GM18870 (cell line): ENCODE results near the gene HSPA1A.

ENCODE experiments used
- ATAC-seq: cut with Tn5 transposase; IDR thresholded peaks from one replicate; pipeline ENCODE4 v1.9.1; 2021; ENCODE audit warnings: moderate library complexity; ENCODE audit not compliant: unreplicated experiment

HSPA1A gene

GRCh38 chr6:31815025-31815838, at the start of gene HSPA1A, which contains the start of gene HSPA1L:
Gene HSPA1A, plus strand, starts transcription at chr6:31815543. Its CDS starts 214 bp downstream, at chr6:31815757.
Gene HSPA1L, minus strand, starts transcription at chr6:31815283. Its CDS starts 3,311 bp downstream, at chr6:31811972.
- ATAC-seq: no peak

GRCh38 chr6:31765559-31765909, 49.8 kb upstream of the HSPA1A start:
- no peak for ATAC-seq

GRCh38 chr6:31765910-31766794, 49.2 kb upstream of the HSPA1A start:
- ATAC-seq: no peak

DNA sequence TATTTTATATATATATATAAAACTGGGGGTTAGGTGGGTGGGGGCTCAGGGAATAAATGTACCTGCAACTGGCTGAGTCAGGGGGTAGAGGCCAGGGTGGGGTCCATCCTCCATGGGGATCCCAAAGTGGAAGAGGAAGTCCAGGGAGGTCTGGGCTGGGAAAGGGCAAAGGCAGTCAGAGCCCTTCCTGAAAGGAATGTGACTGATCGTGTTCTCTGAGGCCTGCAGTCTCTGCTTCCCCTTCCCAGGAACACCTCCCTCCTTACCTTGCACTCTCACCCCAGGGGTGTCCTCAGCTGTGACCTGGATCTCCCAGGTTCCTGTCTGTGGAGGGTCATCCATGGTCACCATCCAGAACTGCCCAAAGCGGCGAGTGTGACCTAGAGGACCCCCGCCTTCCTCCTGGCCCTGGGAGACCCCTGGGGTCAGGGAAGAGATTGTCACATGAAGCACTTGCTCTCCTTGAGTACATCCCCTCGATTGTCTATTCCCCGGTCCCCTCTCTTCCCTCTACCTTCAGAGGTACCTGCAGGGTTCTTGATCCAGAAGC, 48.2 kb upstream of the HSPA1A start:
- no peak for ATAC-seq

- ATAC-seq: no peak
Observed at GRCh38 chr6:31768363-31769257, 46.7 kb upstream of the HSPA1A start.

- no peak for ATAC-seq
Observed at GRCh38 chr6:31769684-31770371, 45.5 kb upstream of the HSPA1A start.

DNA sequence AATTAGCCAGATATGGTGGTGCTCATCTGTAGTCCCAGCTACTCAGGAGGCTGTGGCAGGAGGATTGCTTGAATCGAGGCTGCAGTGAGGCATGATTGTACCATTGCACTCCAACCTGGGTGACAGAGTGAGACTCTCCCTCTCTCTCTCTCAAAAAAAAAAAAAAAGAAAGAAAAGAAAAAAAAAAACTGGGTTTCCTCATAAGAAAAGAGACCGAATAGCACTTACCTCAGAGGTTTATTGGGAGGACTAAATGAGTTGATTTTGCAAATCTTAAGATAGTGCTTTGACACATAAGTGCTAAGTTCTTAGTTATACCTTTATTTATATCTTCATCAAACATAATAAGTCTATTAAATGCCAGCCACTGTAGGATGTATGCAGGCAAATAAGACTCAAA, 44.5 kb upstream of the HSPA1A start:
- ATAC-seq: no peak

- ATAC-seq: no peak
Observed at GRCh38 chr6:31771992-31772358, 43.4 kb upstream of the HSPA1A start.

GRCh38 chr6:31775184-31775583, 40.2 kb upstream of the HSPA1A start:
- ATAC-seq: no peak

GRCh38 chr6:31775633-31776484, 39.5 kb upstream of the HSPA1A start:
- no peak for ATAC-seq

GRCh38 chr6:31776485-31776988, 38.8 kb upstream of the HSPA1A start:
- ATAC-seq: no peak

GRCh38 chr6:31776989-31777666, 38.2 kb upstream of the HSPA1A start, which contains the start of gene VWA7:
Gene VWA7, minus strand, starts transcription at chr6:31777328. Its CDS starts 549 bp downstream, at chr6:31776779.
- ATAC-seq: no peak

DNA sequence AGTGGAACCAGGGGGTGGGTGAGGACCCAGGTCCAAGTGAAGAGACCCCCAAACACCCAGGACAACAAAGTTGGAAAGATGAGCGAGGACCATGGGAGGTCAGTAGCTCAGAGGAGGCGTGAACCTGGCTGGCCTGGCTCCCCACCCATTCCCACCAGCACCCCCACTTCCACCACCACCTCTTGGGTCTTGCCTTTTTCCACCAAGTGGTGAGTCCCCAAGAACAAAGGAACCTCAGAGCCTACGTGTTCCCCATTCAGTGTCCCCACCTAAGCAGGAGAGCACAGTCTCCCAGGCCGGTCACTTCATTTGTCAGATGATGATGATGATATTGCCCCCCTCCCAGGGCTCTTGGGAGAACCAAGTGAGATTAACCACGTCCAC, 37.7 kb upstream of the HSPA1A start:
- ATAC-seq: no peak

DNA sequence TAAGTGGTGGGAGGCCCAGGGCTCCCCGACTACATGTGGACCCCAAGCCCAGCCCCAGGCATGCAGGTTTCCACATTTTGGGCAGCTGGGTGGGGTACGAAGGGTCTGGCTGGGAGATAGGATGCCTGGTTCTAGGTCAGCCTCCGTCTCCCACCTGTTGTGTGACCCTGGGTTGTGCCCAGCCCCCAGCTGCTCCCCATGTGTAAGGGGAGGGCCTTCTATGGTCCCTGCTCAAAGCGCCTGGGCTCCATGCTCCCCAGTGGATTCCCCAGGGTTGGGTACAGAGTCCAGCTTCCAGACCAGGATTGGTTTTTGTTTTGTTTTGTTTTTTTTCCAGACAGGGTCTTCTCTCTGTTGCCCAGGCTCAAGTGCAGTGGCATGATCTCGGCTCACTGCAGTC, 37.1 kb upstream of the HSPA1A start:
- ATAC-seq: no peak

DNA sequence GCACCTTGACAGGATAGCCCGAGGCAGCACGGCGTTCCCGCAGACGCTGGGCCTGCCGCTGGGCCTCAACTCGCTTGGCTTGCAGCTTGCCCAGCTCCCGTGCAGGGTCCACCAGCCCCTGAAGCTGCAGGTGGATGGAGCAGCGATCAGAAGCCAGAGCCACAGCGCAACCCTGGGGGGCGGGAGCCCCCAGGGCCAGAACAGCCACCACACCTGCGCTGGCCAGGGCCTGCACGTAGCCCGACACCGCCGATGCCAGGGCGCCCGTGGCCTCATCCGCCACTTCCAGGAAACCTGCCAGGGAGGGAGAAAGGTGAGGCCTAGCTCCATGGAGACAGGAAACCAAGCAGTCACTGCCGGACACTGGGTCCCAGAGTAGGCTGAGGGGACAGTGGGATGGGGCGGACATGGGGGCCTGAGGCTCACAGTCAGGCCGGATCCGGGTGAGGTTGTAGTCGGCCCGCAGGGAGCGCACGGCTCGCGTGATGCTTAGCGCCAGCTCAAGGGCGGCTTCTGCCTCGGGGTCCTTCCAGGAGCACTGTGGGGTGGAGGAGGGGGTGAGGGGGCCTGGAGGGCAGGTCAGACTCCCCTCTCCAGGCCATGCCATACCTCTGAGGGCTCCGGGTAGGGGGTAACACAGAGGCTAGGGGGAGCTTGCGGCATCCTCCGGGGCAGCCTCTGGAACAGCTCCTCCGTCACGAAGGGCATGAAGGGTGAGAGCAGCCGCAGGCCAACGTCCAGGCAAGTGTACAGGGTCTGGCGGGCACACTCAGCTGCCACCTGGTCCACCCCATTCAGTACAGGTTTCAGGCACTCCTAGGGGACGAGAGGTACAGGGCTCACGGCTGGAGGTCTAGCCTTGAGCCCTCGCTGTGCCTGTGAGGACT, 36.1 kb upstream of the HSPA1A start:
- no peak for ATAC-seq

DNA sequence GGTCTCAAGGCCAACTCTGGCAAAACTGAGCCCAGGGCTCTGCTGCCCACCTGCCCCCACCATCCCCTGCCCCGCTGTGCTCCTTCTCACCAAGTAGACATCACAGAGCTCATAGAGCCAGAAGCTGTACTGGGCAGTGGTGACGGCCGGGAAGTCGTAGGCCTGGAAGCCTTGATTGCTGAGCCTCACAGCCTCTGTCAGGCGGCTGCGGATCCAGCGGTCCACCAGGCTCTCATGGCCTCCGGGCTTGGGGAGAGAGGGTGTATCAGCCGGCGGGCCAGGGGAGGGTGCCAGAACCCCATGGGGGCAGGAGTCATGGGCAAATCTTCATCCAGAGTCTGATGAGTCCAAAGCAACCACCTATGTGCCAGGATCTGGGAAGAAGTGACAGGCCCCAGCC, 35.4 kb upstream of the HSPA1A start:
- ATAC-seq: no peak

DNA sequence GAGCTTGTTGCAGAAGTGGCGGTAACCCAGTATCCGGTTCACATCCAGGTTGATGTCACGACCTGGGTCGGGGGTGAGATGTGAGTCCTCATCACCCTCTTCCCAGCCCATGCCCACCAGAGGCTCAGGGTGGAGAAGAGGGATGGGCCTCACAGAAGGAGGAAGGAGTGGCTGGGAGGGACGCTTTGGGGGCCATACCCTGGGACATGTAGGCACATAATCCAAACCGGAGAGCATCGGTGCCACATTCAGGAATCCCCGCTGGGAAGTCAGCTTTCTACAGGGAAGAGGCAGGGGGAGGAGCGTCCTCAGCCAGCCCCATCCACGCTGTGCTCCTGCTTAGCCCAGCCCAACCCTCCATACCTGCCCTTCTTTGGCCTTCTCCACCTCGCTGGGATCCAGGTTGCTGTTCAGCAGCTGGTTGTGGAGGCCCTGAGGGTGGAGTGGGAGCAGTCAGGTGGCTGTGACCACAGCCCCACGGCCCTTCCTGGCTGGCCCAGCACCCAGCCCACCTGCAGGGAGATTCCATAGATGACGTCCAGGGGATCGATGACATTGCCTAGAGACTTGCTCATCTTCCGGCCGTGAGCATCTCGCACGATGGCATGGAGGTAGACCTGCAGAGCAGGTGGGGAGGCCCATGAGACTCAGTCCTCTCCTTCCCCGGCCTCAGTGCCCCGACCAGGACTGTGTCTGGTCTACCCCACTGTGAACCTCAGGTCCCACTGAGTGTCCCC, 34.7 kb upstream of the HSPA1A start:
- ATAC-seq: no peak
